Measurements from ENCODE around the gene TMEM8B.

Gene TMEM8B

DNA sequence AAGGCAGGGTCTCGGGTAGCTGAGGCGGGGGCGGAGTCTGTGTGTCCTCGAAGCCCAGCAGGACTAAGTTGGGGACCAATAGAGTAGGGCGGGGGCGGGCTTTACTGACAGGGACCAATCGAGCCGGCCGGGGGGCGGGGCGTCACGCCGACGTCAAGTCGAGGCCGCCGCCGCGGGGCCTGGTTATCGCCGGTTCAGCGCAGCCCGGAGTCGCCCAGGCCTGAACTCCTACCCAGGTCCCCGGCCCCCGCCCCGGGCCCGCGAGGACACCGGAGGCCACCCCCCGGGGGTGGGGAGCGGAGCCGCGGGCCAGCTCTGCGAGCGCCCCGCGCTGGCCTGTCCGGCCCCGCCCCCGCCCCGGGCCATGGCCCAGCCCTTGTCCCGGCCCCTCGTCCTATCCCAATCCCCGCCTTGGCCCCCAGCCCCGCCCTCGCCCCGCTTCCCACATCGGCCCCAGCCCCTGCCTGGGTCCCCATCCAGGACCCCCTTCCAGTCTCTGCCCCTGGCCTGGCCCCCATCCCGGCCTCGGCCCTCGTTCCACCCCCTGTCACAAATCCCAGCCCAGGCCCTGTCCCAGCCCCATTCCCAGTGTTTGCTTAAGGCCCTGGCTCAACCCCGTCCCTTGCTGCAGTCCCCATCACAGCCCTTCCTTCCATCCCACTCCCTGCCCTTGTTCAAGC lies at the start of gene TMEM8B:
TMEM8B (plus strand) TSS at position 145 of the 680 bp plus-strand sequence; CDS start at position 365, 220 bp downstream.
- DNase-seq (ENCODE audit: low read depth), result peak; percentile 89

DNA sequence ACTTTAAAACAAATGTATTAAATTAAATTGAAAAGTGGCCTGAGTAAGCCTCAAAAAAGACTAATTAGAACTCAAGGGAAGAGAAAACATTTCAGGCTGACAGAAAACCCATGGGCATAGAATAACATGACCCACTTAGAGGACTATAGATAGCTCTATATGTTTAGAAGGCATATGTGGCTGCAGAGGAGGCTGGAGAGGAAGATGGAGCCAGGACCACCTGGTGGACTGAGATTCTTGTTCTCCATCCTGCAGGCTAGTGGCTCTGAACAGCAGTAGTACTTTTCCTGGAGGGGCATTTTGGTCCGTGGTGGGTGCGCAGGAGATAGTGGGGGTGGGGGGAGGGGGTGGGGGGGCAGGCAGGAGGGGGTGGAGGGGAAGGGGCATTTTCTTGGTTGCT lies 48.0 kb upstream of the TMEM8B start:
- DNase-seq (ENCODE audit: low read depth), result no peak

DNA sequence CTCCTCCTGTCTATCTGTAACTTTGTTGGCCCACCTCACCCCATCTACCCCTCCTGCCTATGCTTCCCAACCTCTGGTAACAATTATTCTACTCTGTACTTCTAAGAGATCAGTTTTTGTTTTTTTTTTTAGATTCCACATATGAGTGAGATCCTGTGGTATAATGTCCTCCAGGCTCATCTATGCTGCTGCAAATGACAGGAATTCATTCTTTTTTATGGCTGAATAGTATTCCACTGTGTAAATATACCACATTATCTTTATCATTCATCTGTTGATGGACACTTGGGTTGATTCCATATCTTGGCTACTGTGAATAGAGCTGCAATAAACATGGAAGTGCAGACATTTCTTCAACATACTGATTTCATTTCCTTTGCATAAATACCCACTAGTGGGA lies 45.6 kb upstream of the TMEM8B start:
- no peak for DNase-seq (ENCODE audit: low read depth)

GRCh38 chr9:35789541-35789940 lies 39.5 kb upstream of the TMEM8B start:
- no peak for DNase-seq (ENCODE audit: low read depth)

- no peak for DNase-seq (ENCODE audit: low read depth)
Observed at GRCh38 chr9:35790025-35790384, 39.0 kb upstream of the TMEM8B start.

- DNase-seq (ENCODE audit: low read depth), result peak; percentile 31
Observed at GRCh38 chr9:35790385-35791296, 38.4 kb upstream of the TMEM8B start.

DNA sequence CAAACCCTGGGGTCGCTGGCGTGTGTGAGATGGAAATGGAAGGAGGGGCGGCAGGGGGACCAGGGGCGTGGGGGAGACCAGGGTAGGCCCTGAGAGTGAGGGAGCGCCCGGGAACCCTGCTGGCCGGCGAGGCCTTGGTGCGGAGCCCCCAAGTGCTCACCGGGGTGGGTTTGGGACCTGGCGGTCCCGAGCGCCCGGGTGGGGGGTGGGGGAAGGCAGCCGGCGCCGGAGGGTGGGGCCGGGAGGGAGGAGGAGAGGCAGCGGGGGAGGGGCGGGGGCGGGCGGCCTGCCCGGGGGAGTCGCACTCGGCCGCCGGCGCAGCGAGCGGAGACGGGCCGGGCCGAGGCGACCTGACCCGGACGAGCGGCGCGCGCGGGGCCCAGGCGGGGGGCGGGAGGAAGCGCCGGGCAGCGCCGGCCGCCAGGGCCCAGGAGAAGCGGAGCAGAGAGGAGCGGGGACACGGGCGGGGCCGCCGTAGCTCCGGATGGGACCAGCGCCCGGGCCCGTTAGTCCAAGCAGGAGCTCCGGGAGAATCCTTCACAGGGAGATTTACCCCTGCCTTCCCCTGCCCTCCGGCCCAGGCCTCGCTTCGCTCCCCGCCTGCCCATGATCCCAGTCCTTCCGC lies 37.6 kb upstream of the TMEM8B start, which contains the start of gene NPR2:
NPR2 (plus strand) TSS at position 295 of the 625 bp plus-strand sequence. CDS start 818 bp downstream, outside the sequence.
- DNase-seq (ENCODE audit: low read depth), result no peak

- DNase-seq (ENCODE audit: low read depth), result no peak
Observed at GRCh38 chr9:35792024-35792813, 36.8 kb upstream of the TMEM8B start.

DNA sequence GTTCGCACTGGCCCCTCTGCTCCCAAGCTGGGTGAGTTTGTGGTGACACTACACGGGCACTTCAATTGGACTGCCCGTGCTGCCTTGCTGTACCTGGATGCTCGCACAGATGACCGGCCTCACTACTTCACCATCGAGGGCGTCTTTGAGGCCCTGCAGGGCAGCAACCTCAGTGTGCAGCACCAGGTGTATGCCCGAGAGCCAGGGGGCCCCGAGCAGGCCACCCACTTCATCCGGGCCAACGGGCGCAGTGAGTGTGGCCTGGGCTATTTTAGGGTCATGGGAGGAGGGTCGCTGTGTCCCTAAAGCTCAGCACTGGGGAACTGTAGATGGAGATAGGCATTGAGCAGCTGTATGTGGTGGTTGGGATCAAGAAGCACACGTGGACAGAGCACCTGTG lies 36.2 kb upstream of the TMEM8B start:
- no peak for DNase-seq (ENCODE audit: low read depth)

GRCh38 chr9:35793461-35793860 lies 35.6 kb upstream of the TMEM8B start:
- no peak for DNase-seq (ENCODE audit: low read depth)

- DNase-seq (ENCODE audit: low read depth), result no peak
Observed at GRCh38 chr9:35795695-35796094, 33.3 kb upstream of the TMEM8B start.

- no peak for DNase-seq (ENCODE audit: low read depth)
Observed at GRCh38 chr9:35797311-35798109, 31.5 kb upstream of the TMEM8B start.

GRCh38 chr9:35798658-35799374 lies 30.2 kb upstream of the TMEM8B start:
- DNase-seq (ENCODE audit: low read depth), result peak; percentile 40

- no peak for DNase-seq (ENCODE audit: low read depth)
Observed at GRCh38 chr9:35800530-35800929, 28.5 kb upstream of the TMEM8B start.

- DNase-seq (ENCODE audit: low read depth), result no peak
Observed at GRCh38 chr9:35801328-35802128, 27.5 kb upstream of the TMEM8B start.

DNA sequence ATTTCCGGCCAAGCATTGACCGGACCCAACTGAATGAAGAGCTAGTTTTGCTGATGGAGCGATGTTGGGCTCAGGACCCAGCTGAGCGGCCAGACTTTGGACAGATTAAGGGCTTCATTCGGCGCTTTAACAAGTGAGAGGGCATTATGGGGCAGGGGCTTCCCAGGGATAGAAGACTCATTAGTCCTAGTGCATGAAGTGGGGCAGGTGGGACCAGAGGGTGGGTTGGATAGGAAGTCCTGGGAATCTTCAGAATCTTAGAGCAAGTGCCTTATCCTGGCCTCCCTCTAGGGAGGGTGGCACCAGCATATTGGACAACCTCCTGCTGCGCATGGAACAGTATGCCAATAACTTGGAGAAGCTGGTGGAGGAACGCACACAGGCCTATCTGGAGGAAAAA lies 22.9 kb upstream of the TMEM8B start:
- no peak for DNase-seq (ENCODE audit: low read depth)

- DNase-seq (ENCODE audit: low read depth), result no peak
Observed at GRCh38 chr9:35808433-35808832, 20.6 kb upstream of the TMEM8B start.

GRCh38 chr9:35810122-35810521 lies 18.9 kb upstream of the TMEM8B start:
- DNase-seq (ENCODE audit: low read depth), result no peak

- DNase-seq (ENCODE audit: low read depth), result no peak
Observed at GRCh38 chr9:35811381-35812024, 17.5 kb upstream of the TMEM8B start.

All from activated T-cell treated with anti-CD3 and anti-CD28 coated beads for 24 hours (primary cell).